GM18951 (cell line): ENCODE data around the gene ELP1.
"Not testable (repeated sequence)": the region's sequence is repeated elsewhere in the genome, so short reads cannot be mapped to it uniquely, and the experiment has no call there.

ENCODE experiments used
- POLR2A ChIP-seq: IDR thresholded peaks from 4 replicates; pipeline ENCODE4 v1.6.1; 2011; ENCODE audit warnings: mild to moderate bottlenecking; ENCODE audit not compliant: insufficient read length, insufficient read depth; ENCODE audit errors: extremely low read depth
- in situ Hi-C: fragments of 300-500 bp; cut with MboI; formaldehyde crosslinking; loops from one replicate; pipeline ENCODE4 v1.12.0; 2022; ENCODE audit warnings: low sequenced_read_pairs, mixed read lengths, inconsistent platforms; ENCODE audit not compliant: unreplicated experiment

ELP1 gene

GRCh38 chr9:108933718-108934322 lies at the start of gene ELP1:
Gene ELP1 (minus strand): TSS chr9:108934124. CDS start chr9:108931146, 2,978 bp downstream.
- in situ Hi-C loops, result no loop called here
- TF ChIP-seq POLR2A, result peak; percentile 73

GRCh38 chr9:108980893-108981292 lies 47.0 kb upstream of the ELP1 start:
- in situ Hi-C loops, result no loop called here
- TF ChIP-seq POLR2A, result no peak

GRCh38 chr9:108978205-108978604 lies 44.3 kb upstream of the ELP1 start:
- no peak for TF ChIP-seq POLR2A
- in situ Hi-C loops, result no loop called here

GRCh38 chr9:108973895-108974294 lies 40.0 kb upstream of the ELP1 start:
- in situ Hi-C loops, result no loop called here
- TF ChIP-seq POLR2A, result no peak

- TF ChIP-seq POLR2A, result no peak
- in situ Hi-C loops, result no loop called here
These were observed 38.8 kb upstream of the ELP1 start for GRCh38 chr9:108972626-108973209.

GRCh38 chr9:108972186-108972585 lies 38.3 kb upstream of the ELP1 start:
- in situ Hi-C loops, result no loop called here
- TF ChIP-seq POLR2A, result no peak

- in situ Hi-C loops, result not testable (repeated sequence)
These were observed 37.5 kb upstream of the ELP1 start for GRCh38 chr9:108971392-108971791.

GRCh38 chr9:108967916-108968315 lies 34.0 kb upstream of the ELP1 start:
- in situ Hi-C loops, result no loop called here
- TF ChIP-seq POLR2A, result no peak

GRCh38 chr9:108963459-108964143 lies 29.7 kb upstream of the ELP1 start:
- no peak for TF ChIP-seq POLR2A
- in situ Hi-C loops, result no loop called here

GRCh38 chr9:108961151-108961550 lies 27.2 kb upstream of the ELP1 start:
- in situ Hi-C loops, result no loop called here
- no peak for TF ChIP-seq POLR2A

GRCh38 chr9:108960331-108960730 lies 26.4 kb upstream of the ELP1 start:
- TF ChIP-seq POLR2A, result no peak
- in situ Hi-C loops, result no loop called here

- TF ChIP-seq POLR2A, result no peak
- in situ Hi-C loops, result no loop called here
These were observed 22.7 kb upstream of the ELP1 start for GRCh38 chr9:108956631-108957026.

- in situ Hi-C loops, result no loop called here
- TF ChIP-seq POLR2A, result no peak
These were observed 22.2 kb upstream of the ELP1 start for GRCh38 chr9:108956022-108956630.

GRCh38 chr9:108953983-108954574 lies 20.2 kb upstream of the ELP1 start:
- in situ Hi-C loops, result no loop called here
- no peak for TF ChIP-seq POLR2A

- in situ Hi-C loops, result no loop called here
These were observed 17.7 kb upstream of the ELP1 start for GRCh38 chr9:108951578-108951977.

More at GRCh38 chr9:108951578-108951977, 17.7 kb upstream of the ELP1 start:
- no peak for TF ChIP-seq POLR2A
